HEK293 (cell line): ENCODE measurements around the gene MIER3.

Experiments used
- CTCF ChIA-PET: fragments of 350-600 bp; formaldehyde crosslinking; extraction: SDS; loops from one replicate; lab custom pipeline; 2021; ENCODE audit warnings: antibody characterized with exemption; lab: Yijun Ruan, JAX
- POLR2A ChIA-PET: fragments of 300-600 bp; formaldehyde crosslinking; extraction: SDS; loops from one replicate; lab custom pipeline; 2020; ENCODE audit warnings: antibody characterized with exemption, inconsistent platforms; lab: Yijun Ruan, JAX
- H3K27ac ChIP-seq: fragments of 200-500 bp; sonication (Bioruptor generic); 2 replicates; pipeline ENCODE4 v1.5.1; 2014; ENCODE audit warnings: low read depth, low read length, control low read depth, inconsistent platforms; ENCODE audit errors: extremely low read depth
- H3K36me3 ChIP-seq, 2 experiments: fragments of 200-500 bp in 1 of 2; sonication (Bioruptor generic) in 1 of 2; 1 replicate in 1 of 2; 2 replicates in 1 of 2; pipeline ENCODE4 v1.5.1; 2014 to 2017; ENCODE audit warnings: inconsistent platforms in 2 of 2, low read length in 2 of 2; ENCODE audit not compliant: control insufficient read depth in 2 of 2, insufficient read depth in 1 of 2
- H3K4me1 ChIP-seq: fragments of 200-500 bp; sonication (Bioruptor generic); 2 replicates; pipeline ENCODE4 v1.5.1; 2014; ENCODE audit warnings: mild to moderate bottlenecking, low read length, inconsistent platforms; ENCODE audit not compliant: control insufficient read depth, insufficient read depth
- H3K4me3 ChIP-seq: 2 replicates; pipeline ENCODE4 v1.5.1; 2011; ENCODE audit warnings: low read depth, mild to moderate bottlenecking, control low read depth, low read length, moderate library complexity
- H3K9me3 ChIP-seq: fragments of 200-500 bp; sonication (Bioruptor generic); 2 replicates; pipeline ENCODE4 v1.5.1; 2014; ENCODE audit warnings: low read depth, low read length, inconsistent platforms; ENCODE audit not compliant: control insufficient read depth, insufficient read depth
- FEZF1 ChIP-seq: fragments of 450-650 bp; formaldehyde crosslinking; IDR thresholded peaks from 2 replicates; pipeline ENCODE4 v1.5.1; 2016; ENCODE audit warnings: missing biosample characterization, missing genetic modification characterization
- GLI4 ChIP-seq: fragments of 450-650 bp; formaldehyde crosslinking; IDR thresholded peaks from 2 replicates; pipeline ENCODE4 v1.5.1; 2016; ENCODE audit warnings: missing biosample characterization, missing genetic modification characterization
- KLF1 ChIP-seq: fragments of 450-650 bp; formaldehyde crosslinking; IDR thresholded peaks from 2 replicates; pipeline ENCODE4 v1.5.1; 2016; ENCODE audit warnings: missing biosample characterization, missing genetic modification characterization
- REST ChIP-seq: fragments of 450-650 bp; formaldehyde crosslinking; IDR thresholded peaks from 2 replicates; pipeline ENCODE4 v1.5.1; 2016; ENCODE audit warnings: missing biosample characterization, missing genetic modification characterization
- WT1 ChIP-seq: fragments of 450-650 bp; formaldehyde crosslinking; IDR thresholded peaks from 2 replicates; pipeline ENCODE4 v1.5.1; 2016; ENCODE audit warnings: missing biosample characterization, missing genetic modification characterization
- ZBTB17 ChIP-seq: fragments of 450-650 bp; formaldehyde crosslinking; IDR thresholded peaks from 2 replicates; pipeline ENCODE4 v1.5.1; 2016; ENCODE audit warnings: missing biosample characterization, missing genetic modification characterization
- ZBTB20 ChIP-seq: fragments of 450-650 bp; formaldehyde crosslinking; IDR thresholded peaks from 2 replicates; pipeline ENCODE4 v1.5.1; 2016; ENCODE audit warnings: missing biosample characterization, missing genetic modification characterization
- ZBTB48 ChIP-seq: fragments of 450-650 bp; formaldehyde crosslinking; IDR thresholded peaks from 2 replicates; pipeline ENCODE4 v1.5.1; 2016; ENCODE audit warnings: missing biosample characterization, missing genetic modification characterization
- ZFHX2 ChIP-seq: fragments of 450-650 bp; formaldehyde crosslinking; conservative IDR thresholded peaks from 2 replicates; pipeline ENCODE4 v1.5.1; 2016; ENCODE audit warnings: missing biosample characterization, missing genetic modification characterization
- ZFP3 ChIP-seq: fragments of 450-650 bp; formaldehyde crosslinking; IDR thresholded peaks from 2 replicates; pipeline ENCODE4 v1.5.1; 2016; ENCODE audit warnings: low read depth, missing biosample characterization, missing genetic modification characterization
- ZNF112 ChIP-seq: fragments of 450-650 bp; formaldehyde crosslinking; IDR thresholded peaks from 2 replicates; pipeline ENCODE4 v1.5.0; 2017; ENCODE audit warnings: missing biosample characterization, missing genetic modification characterization
- ZNF121 ChIP-seq: fragments of 450-650 bp; formaldehyde crosslinking; IDR thresholded peaks from 2 replicates; pipeline ENCODE4 v1.5.1; 2016; ENCODE audit warnings: missing biosample characterization, missing genetic modification characterization
- ZNF324 ChIP-seq: fragments of 450-650 bp; formaldehyde crosslinking; IDR thresholded peaks from 2 replicates; pipeline ENCODE4 v1.5.1; 2016; ENCODE audit warnings: missing biosample characterization, missing genetic modification characterization
- ZNF362 ChIP-seq: fragments of 450-650 bp; formaldehyde crosslinking; IDR thresholded peaks from 2 replicates; pipeline ENCODE4 v1.5.1; 2016; ENCODE audit warnings: missing biosample characterization, missing genetic modification characterization
- ZNF366 ChIP-seq: fragments of 450-650 bp; formaldehyde crosslinking; conservative IDR thresholded peaks from 2 replicates; pipeline ENCODE4 v1.5.1; 2016; ENCODE audit warnings: missing biosample characterization, missing genetic modification characterization
- ZNF37A ChIP-seq: fragments of 450-650 bp; IDR thresholded peaks from 2 replicates; pipeline ENCODE4 v1.5.1; 2018; ENCODE audit warnings: missing biosample characterization, missing genetic modification characterization
- ZNF423 ChIP-seq: fragments of 450-650 bp; formaldehyde crosslinking; IDR thresholded peaks from 2 replicates; pipeline ENCODE4 v1.5.1; 2016; ENCODE audit warnings: missing biosample characterization, missing genetic modification characterization
- ZNF510 ChIP-seq: fragments of 450-650 bp; formaldehyde crosslinking; IDR thresholded peaks from 2 replicates; pipeline ENCODE4 v1.5.1; 2018; ENCODE audit warnings: mild to moderate bottlenecking, missing genetic modification characterization, missing biosample characterization; ENCODE audit not compliant: insufficient replicate concordance
- ZNF514 ChIP-seq: fragments of 450-650 bp; formaldehyde crosslinking; IDR thresholded peaks from 2 replicates; pipeline ENCODE4 v1.5.1; 2016; ENCODE audit warnings: missing biosample characterization, missing genetic modification characterization
- ZNF529 ChIP-seq: fragments of 450-650 bp; formaldehyde crosslinking; IDR thresholded peaks from 2 replicates; pipeline ENCODE4 v1.5.1; 2017; ENCODE audit warnings: missing genetic modification characterization, missing biosample characterization; ENCODE audit not compliant: insufficient replicate concordance
- ZNF544 ChIP-seq: fragments of 450-650 bp; formaldehyde crosslinking; IDR thresholded peaks from 2 replicates; pipeline ENCODE4 v1.5.0; 2017; ENCODE audit warnings: missing biosample characterization, missing genetic modification characterization
- ZNF548 ChIP-seq: fragments of 450-650 bp; formaldehyde crosslinking; IDR thresholded peaks from 2 replicates; pipeline ENCODE4 v1.5.1; 2016; ENCODE audit warnings: missing biosample characterization, missing genetic modification characterization
- ZNF596 ChIP-seq: fragments of 450-650 bp; IDR thresholded peaks from 2 replicates; pipeline ENCODE4 v1.5.0; 2018; ENCODE audit warnings: missing biosample characterization, mild to moderate bottlenecking, missing genetic modification characterization, moderate library complexity
- ZNF600 ChIP-seq: fragments of 450-650 bp; formaldehyde crosslinking; IDR thresholded peaks from 2 replicates; pipeline ENCODE4 v1.5.1; 2016; ENCODE audit warnings: missing biosample characterization, missing genetic modification characterization
- ZNF626 ChIP-seq: fragments of 450-650 bp; sonication (Bioruptor Pico); formaldehyde crosslinking; IDR thresholded peaks from 2 replicates; pipeline ENCODE4 v1.5.1; 2018; ENCODE audit warnings: missing biosample characterization, missing genetic modification characterization, inconsistent platforms
- ZNF76 ChIP-seq: fragments of 450-650 bp; formaldehyde crosslinking; IDR thresholded peaks from 2 replicates; pipeline ENCODE4; 2016; ENCODE audit warnings: low read depth, missing biosample characterization, missing genetic modification characterization, borderline replicate concordance
- ZXDB ChIP-seq: fragments of 450-650 bp; formaldehyde crosslinking; IDR thresholded peaks from 2 replicates; pipeline ENCODE4 v1.5.1; 2016; ENCODE audit warnings: missing biosample characterization, missing genetic modification characterization
- TF ChIP-seq, protein P1 (sequence below): fragments of 450-650 bp; formaldehyde crosslinking; optimal IDR thresholded peaks from 2 replicates; pipeline ENCODE3; 2016; ENCODE audit warnings: missing biosample characterization, mild to moderate bottlenecking, missing genetic modification characterization
- TF ChIP-seq, protein P2 (sequence below): fragments of 450-650 bp; formaldehyde crosslinking; IDR thresholded peaks from 2 replicates; pipeline ENCODE4 v1.5.1; 2017; ENCODE audit warnings: missing biosample characterization, missing genetic modification characterization
- TF ChIP-seq, protein P3 (sequence below): fragments of 450-650 bp; formaldehyde crosslinking; IDR thresholded peaks from 2 replicates; pipeline ENCODE4; 2016; ENCODE audit warnings: missing biosample characterization, missing genetic modification characterization

Gene MIER3

DNA sequence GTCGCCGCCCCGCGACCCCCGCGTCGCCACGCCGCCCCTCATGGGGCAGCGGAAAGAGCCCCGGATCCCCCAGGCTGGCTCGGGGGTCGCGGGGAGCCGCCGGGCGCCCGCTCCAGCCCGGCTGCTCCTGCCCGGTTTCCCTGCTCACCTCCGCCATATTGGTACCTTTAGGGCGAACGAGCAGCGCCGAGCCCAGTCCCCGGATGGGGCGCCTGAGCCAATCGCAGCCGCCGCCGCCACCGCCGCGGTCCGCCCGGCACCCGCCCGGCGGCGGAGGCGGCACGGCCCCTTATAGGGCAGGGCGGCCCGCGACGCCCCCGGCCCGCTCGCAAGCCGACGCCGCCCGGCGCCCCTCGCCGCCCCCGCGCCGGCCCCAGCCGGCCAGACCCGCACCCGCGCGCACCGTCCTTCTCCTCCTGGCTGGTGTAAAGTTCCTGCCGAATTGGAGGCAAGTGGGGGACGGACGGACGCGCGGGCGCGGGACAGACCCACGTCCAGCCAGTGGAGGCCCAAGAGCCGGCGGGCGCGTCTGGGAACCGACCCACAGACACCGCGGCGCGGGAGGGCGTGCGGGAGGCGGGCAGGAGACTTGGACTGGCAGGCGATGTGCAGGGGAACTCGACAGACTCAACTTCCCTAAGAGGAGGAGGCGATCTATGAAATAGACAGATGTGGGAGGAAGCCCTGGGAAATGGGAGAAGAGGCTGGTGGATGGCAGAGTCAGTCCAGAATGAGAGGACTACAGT lies at the start of gene MIER3 (continued):
- TF ChIP-seq ZNF514 (tag by site-specific recombination) (no peak), ZNF423 (tag by site-specific recombination) (no peak), ZNF362 (no peak), ZBTB20 (tag by site-specific recombination) (peak; percentile 46; the same call in 1 of the 2 replicates), ZNF544 (tag by site-specific recombination) (no peak), FEZF1 (no peak), ZBTB48 (tag by site-specific recombination) (peak; percentile 48; the same call in 1 of the 2 replicates), ZNF600 (tag by site-specific recombination) (peak; percentile 59), ZNF596 (no peak), ZFP3 (tag by site-specific recombination) (no peak), GLI4 (tag by site-specific recombination) (no peak), ZFHX2 (tag by site-specific recombination) (peak; percentile 82), KLF1 (tag by site-specific recombination) (no peak), ZNF366 (tag by site-specific recombination) (peak; percentile 48; the same call in 1 of the 2 replicates), ZBTB17 (tag by site-specific recombination) (peak; percentile 82), ZNF626 (no peak), ZNF510 (tag by site-specific recombination) (no peak), WT1 (tag by site-specific recombination) (no peak), ZNF112 (tag by site-specific recombination) (no peak), ZXDB (tag by site-specific recombination) (no peak)
- TF ChIP-seq, protein P1, sequence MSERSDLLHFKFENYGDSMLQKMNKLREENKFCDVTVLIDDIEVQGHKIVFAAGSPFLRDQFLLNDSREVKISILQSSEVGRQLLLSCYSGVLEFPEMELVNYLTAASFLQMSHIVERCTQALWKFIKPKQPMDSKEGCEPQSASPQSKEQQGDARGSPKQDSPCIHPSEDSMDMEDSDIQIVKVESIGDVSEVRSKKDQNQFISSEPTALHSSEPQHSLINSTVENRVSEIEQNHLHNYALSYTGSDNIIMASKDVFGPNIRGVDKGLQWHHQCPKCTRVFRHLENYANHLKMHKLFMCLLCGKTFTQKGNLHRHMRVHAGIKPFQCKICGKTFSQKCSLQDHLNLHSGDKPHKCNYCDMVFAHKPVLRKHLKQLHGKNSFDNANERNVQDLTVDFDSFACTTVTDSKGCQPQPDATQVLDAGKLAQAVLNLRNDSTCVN, result peak; percentile 89
- TF ChIP-seq, protein P2, sequence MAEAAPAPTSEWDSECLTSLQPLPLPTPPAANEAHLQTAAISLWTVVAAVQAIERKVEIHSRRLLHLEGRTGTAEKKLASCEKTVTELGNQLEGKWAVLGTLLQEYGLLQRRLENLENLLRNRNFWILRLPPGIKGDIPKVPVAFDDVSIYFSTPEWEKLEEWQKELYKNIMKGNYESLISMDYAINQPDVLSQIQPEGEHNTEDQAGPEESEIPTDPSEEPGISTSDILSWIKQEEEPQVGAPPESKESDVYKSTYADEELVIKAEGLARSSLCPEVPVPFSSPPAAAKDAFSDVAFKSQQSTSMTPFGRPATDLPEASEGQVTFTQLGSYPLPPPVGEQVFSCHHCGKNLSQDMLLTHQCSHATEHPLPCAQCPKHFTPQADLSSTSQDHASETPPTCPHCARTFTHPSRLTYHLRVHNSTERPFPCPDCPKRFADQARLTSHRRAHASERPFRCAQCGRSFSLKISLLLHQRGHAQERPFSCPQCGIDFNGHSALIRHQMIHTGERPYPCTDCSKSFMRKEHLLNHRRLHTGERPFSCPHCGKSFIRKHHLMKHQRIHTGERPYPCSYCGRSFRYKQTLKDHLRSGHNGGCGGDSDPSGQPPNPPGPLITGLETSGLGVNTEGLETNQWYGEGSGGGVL (tag by site-specific recombination), result no peak
- TF ChIP-seq, protein P3, sequence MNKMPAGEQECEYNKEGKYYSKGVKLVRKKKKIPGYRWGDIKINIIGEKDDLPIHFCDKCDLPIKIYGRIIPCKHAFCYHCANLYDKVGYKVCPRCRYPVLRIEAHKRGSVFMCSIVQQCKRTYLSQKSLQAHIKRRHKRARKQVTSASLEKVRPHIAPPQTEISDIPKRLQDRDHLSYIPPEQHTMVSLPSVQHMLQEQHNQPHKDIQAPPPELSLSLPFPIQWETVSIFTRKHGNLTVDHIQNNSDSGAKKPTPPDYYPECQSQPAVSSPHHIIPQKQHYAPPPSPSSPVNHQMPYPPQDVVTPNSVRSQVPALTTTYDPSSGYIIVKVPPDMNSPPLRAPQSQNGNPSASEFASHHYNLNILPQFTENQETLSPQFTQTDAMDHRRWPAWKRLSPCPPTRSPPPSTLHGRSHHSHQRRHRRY (tag by site-specific recombination), result no peak
- TF ChIP-seq, all 188 proteins: peak for 23

GRCh38 chr5:56995596-56995995 lies 43.7 kb upstream of the MIER3 start:
- no peaks in the 10 kb centered on the region for H3K4me1 ChIP-seq
- H3K4me3 ChIP-seq, result no peak overlapping the region
- CTCF ChIA-PET, result interaction anchor here (0.8 to 2.3 kb wide), 3 partner anchors 8 to 99 kb away, joined by 4 to 8 read pairs (median 7); no protein-coding TSS in a partner anchor
- no peaks in the 10 kb centered on the region for H3K36me3 ChIP-seq
- no peaks in the 10 kb centered on the region for H3K9me3 ChIP-seq
- POLR2A ChIA-PET, result no interaction called here
- H3K27ac ChIP-seq, result no peak overlapping the region
- TF ChIP-seq ZNF548 (no peak), ZNF121 (no peak), ZNF37A (tag by site-specific recombination) (no peak), ZNF76 (tag by site-specific recombination) (no peak), ZFP3 (tag by site-specific recombination) (no peak), ZFHX2 (tag by site-specific recombination) (no peak), ZNF324 (tag by site-specific recombination) (no peak), REST (no peak), ZNF529 (tag by site-specific recombination) (no peak), WT1 (tag by site-specific recombination) (no peak)
